Measurements from ENCODE around the gene HIF3A.
"Not testable (repeated sequence)": the region's sequence is repeated elsewhere in the genome, so short reads cannot be mapped to it uniquely, and the experiment has no call there.

HIF3A gene

DNA sequence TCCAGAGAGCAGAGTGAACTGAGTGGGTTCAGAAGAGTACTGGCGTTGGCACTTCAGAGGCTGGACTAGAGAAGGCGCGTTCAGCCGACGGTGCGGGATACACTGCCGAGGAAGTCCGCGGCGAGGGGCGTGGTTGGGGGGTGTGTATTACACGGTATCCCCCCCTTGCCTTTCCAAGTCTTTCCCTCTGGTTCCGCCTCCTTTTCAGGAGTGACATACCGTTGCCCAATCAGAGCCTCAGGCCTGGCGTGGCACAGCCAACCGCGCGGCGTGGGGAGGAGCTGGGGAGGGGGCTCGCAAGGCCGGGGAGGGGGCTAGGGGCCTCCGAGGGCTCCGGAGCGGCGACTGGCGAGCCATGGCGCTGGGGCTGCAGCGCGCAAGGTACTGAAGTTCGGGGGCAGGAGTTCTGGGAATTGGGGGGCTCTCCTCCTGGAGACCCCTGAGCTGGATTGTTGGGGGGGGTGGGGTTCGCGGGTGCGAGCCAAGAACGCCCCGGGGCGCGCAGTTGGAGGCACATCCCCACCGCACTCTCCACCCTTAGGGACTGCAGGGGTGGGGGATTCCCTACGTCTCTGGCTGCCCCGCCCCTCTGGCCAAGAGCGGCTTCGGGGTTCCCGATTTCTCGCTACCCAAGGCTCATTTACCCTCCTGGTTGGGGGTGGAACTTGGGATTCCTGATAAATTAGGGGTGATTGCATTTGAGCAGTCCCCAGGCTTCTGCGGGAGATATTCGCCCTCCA is at the start of gene HIF3A:
TSS of gene HIF3A (plus strand) at position 321 of the 740 bp plus-strand sequence. CDS start at position 356, 35 bp downstream.
- no peak for DNase-seq (ENCODE audit: low read depth in 2 of 2)

DNA sequence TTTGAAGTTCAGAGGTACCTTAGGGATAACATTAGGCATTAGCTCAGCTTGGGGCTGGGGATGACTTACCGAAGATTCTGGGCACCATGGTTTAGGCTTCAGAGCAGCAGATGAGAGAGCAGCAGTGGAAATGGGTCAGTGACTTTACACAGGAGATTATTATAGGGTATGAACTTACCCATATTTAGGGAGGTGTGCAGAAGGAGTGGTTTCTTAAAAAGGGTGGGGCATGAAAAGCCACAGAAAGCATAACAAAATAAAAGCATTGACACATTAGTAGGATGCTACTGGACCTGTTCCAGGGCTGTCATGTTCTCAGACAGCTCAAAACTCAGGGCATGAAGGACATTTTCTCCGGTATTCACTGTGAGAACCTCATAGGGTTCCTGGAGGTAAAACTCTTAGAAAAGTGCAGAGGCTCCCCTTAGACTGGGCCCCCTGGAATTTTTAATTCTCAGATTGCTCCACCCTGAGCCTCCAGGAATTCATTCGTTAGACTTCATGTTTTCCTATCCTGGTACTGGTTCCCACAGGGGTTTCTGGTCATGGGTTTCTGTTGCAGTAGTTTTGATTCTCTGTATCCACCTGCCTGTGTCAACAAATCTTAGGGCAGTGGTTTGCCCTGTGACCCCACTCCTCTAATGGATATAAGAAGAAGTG is 46.6 kb upstream of the HIF3A start:
- DNase-seq (ENCODE audit: low read depth in 2 of 2), result no peak

DNA sequence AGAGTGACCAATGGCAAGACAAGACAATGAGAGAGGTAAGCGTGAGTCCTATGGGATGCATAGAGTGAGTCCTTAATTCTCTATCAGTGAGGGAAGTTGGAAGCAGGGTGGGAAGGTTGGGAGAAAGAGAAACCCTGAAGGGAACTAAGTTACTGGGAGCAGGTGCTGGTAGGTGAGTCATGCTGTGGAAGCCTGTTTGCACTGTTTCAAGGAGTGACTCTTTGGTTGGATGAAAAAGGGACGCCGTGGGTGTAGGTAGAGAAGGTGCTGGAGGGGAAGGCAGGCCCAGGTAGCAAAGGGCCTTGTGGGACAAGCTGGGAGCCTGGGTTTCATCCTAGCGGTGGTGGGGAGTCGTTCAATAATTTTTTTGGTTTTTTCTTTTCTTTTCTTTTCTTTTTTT is 45.4 kb upstream of the HIF3A start:
- DNase-seq (ENCODE audit: low read depth in 2 of 2), result no peak

DNA sequence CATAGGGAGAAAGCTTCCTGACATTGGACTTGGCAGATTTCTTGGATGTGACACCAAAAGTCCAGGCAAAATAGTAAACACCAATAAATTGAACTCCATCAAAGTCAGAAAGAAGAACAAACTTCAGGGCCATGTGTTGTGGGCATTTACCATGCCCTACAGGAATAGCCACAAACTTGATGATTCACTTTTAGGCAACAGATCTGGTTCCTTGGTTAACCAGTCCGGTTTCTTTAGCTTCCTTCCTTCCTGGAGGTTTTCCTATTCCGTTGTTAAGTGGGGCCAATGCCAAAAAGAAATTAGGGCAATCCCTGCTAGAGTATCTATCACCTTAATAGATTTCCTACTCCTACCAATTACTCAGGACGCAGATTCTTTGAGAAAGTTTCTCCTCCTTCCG is 42.1 kb upstream of the HIF3A start:
- no peak for DNase-seq (ENCODE audit: low read depth in 2 of 2)

DNA sequence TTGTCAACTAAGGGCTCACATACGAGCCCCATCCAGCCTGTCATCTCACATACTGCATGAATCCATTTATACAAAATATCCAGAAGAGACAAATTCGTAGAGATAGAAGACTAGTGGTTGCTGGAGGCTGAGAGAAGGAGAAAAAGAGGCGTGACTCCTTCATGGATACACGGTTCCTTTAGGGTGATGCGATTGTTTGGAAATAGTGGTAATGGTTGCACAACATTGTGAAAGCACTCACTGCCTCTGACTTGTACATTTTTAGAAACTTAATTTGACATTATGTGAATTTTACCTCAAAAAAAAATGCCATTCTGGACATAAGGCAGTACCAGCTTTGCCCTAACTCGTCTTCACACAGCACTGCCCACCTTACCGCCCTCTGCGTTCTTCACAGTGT is 40.0 kb upstream of the HIF3A start:
- no peak for DNase-seq (ENCODE audit: low read depth in 2 of 2)

DNA sequence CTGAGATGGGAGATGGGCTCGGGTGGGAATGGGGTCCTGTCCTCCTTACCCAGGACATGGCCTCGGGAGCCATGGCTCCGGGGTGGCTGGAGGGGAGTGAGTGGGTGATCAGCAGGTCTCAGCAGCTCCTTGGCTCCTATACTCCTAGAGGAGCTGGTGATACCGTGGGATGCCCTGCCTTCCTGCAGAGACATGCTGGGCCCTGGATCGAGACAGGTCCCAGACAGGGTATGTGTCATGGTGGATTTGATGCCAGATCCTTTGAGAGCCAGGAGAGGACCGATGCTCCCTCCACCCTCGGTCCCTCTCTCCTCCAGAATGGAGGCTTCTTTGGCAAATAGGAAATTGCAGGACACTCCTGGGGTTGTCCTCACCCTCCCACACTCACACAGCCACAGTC is 35.3 kb upstream of the HIF3A start:
- not testable (repeated sequence) for DNase-seq (ENCODE audit: low read depth in 2 of 2)

DNA sequence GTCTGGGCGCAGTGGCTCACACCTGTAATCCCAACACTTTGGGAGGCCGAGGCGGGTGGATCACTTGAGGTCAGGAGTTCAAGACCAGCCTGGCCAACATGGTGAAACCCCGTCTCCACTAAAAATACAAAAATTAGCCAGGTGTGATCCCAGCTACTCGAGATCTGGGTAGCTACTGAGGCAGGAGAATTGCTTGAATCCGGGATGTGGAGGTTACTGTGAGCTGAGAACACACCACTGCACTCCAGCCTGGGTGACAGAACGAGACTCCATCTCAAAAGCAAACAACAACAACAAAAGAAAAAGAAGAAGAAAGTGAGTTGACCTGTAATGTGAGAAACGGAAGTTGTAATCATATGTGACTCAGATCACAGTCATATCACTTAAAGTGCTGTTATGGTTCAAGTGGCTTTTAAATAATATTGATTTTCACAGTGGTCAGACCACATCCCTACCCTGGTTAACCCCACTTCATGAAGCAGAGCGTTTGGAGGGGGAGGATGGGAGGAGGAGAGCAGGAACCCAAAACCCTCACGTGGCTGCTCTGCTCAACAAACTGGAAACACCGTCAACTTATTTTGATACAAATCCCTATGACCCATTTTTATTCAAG is 34.1 kb upstream of the HIF3A start:
- peak in 1 of 2 donors; percentile 15 for DNase-seq (ENCODE audit: low read depth in 2 of 2)

DNA sequence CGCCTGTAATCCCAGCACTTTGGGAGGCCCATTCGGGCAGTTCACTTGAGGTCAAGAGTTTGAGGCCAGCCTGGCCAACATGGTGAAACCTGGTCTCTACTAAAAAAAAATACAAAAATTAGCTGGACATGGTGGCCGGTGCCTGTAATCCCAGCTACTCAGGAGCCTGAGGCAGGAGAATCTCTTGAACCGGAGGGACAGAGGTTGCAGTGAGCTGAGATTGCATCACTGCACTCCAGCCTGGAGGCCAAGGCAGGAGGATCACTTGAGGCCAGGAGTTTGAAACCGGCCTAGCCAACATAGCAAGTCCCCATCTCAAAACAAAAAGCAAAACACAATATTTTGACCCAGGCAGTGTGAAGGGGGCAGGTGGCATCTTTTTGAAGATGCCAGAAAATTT is 32.0 kb upstream of the HIF3A start:
- DNase-seq (ENCODE audit: low read depth in 2 of 2), result not testable (repeated sequence)

DNA sequence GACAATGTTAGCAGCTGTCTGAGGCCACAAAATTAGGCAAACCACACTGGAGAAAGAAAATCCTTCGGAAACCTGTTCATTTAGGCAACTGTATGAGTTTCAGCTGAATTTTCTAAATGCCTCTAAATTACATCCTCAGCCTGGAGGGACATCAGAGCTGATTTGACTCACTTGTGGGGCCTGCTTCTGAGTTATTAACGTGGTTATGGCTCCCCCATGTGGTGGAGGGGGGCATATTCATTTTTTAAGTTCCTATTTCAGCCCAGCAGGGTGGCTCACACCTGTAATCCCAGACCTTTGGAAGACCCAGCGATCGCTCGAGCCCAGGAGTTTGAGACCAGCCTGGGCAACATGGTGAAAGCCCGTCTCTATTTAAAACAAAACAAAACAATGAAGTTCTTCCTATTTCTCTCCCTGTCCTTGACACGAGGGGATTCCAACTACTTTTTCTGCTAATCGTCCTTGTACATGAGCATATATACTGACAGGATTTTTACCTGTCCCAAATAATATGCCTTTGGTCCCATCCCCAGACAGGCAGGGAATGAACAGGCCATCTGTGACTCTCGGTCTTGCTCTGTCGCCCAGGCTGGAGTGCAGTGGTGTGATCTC is 31.5 kb upstream of the HIF3A start:
- DNase-seq (ENCODE audit: low read depth in 2 of 2), result peak; percentile 39 to 57

DNA sequence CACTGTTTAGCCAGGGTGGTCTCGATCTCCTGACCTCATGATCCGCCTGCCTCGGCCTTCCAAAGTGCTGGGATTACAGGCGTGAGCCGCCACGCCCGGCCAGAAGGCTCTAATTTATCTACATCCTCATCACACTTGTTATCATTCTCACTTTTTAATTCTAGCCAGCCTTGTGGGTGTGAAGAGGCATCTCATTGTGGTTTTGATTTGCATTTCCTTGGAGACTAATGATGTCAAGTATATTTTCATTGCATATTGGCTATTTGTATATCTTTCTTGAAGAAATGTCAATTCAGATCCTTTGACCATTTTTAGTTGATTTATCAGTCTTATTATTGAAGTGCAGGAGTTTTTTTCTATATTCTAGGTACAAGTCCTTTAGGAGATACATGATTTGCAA is 27.7 kb upstream of the HIF3A start:
- no peak for DNase-seq (ENCODE audit: low read depth in 2 of 2)

DNA sequence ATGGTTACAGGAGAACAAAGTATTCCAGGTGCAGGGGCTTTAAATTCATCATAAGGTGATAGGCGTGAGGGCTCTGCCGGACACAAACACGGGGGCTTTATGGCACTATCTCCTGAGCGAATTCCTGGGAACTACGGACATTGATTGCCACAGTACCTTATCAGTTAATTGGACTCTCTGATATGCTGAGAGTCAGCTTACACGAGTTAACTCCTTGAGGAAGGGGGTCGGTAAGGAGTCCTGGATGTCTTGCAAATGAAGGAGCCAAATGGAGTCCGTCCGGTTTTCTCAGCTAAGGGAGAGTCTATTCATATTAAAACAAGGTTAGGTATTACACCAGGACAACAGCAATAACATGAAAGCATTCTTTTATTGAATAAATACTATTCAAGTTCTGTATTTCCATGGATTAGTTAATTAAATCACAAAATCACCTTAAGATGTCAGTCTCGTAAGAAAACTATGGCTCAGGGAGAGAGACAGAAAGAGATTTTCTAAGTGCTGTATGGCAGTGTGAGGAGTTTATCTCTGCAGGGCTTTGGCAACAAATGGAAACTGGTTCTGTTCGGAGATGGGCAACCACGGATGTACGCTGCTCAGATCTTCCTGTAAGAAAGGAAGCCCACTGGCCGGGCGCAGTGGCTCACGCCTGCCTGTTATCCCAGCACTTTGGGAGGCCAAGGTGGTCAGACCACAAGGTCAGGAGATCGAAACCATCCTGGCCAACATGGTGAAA is 26.2 kb upstream of the HIF3A start:
- no peak for DNase-seq (ENCODE audit: low read depth in 2 of 2)

DNA sequence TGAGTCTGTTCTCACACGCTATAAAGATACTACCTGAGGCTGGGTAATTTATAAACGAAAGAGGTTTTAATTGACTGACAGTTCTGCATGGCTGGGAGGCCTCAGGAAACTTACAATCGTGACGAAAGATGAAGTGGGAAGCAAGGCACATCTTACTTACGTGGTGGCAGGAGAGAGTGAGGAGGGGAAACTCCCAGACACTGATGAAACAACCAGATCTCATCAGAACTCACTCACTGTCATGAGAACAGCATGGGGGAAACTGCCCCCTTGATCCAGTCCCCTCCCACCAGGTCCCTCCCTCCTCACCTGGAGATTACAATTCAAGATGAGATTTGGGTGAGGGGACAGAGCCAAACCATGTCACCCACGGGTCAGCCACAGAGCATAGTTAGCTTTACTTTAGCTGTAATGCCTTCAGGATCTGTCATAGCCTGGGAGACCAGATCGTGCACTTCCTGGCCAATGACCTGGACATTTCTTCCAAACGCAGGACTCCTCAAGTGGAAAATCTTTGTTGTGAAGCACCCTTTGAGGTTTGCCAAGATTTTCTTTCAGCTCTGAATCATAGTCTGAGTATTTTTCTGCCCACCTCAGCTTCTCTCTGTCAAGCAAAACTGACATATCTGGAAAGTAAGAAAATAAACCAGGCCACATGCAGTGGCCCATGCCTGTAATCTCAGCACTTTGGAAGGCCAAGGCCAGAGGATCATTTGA is 25.2 kb upstream of the HIF3A start:
- no peak for DNase-seq (ENCODE audit: low read depth in 2 of 2)

DNA sequence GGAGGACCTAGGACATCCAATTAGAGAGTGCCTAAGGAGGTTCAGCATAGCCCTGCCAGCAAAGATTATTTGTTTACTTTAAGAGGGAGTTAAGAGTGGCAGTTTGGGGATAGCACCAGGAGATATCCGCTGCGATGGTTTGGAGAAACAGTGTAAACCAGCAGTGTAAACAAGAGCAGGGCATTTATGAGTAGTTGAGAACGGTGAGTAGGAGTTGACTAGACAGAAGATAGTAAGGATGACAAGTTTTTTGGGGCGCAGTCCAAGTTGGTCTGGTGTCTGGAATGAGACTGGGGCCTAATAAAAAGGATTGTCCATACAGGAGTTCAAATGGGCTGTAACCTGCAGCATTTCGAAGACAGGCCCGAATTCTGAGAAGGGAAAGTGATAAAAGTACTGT is 22.9 kb upstream of the HIF3A start:
- DNase-seq (ENCODE audit: low read depth in 2 of 2), result not testable (repeated sequence)

DNA sequence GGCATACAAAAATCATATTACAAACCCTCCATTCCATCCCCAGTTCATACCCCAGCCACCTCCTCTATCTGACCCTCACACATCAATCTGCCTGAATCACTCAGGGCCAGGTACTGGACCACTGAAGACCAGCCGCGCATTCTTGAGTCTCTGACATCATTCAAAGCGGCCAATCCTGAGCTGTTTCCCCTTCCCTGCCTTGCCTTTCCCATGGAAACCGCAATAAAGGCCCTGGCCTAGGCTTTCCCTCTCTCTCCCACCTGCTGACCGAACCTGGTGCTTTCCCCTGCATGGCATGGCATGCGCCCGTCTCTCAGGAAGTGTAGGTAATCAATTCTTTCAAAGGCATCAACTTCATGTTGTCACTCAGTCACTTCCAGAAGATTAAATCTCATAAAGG is 17.7 kb upstream of the HIF3A start:
- DNase-seq (ENCODE audit: low read depth in 2 of 2), result no peak

DNA sequence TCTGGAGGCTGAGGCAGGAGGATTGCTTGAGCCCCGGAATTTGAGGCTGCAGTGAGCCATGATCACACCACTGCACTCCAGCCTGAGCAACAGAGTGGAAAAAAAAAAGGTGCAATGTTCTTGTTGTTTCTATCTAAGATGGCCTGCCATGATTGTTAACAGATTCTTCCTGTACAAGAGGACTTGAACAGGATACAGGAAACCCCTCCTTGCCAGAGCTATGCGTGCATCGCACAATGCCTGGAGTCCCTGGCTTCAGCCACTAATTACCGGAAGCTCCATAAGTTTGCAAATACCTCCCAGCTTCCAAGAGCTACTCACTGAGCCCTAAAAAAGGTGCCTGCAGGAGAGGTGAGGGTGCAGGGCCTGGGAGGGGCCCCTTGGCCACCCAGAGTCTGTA is 13.1 kb upstream of the HIF3A start:
- DNase-seq (ENCODE audit: low read depth in 2 of 2), result no peak

DNA sequence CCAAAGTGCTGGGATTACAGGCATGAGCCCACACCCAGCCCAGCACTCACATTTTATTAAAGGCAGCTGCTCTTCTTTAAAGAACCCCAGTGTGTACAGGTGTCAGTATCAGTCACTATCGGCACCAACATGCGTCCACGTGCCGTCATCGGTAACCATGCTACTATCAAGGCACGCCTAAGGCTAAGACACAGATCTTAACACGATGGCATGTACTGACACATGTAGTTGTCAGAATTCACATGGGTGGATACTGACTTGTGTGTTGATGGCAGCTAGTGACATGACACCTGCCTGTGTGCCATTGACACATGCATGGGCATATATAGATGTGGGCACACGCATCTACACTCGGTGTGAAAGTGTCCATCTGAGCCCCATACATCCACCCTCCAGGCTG is 12.2 kb upstream of the HIF3A start:
- DNase-seq (ENCODE audit: low read depth in 2 of 2), result no peak

DNA sequence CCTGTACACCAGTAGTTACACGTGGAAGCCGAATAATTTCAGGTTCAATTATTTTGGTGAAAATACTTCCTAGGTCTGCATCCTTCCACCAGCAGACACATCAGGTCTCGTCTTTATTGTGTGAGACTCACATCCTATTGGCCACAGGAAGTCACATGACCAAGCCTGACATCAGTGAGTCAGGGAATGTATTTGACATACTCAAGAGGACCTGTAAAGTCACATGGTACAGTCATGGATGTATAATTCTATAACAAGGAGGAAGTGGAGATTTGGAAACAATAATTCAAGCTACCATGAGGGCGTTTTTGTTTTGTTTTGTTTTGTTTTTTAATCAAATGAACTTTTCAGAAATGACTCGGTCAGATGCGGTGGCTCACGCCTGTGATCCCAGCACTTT is 9.3 kb upstream of the HIF3A start:
- no peak for DNase-seq (ENCODE audit: low read depth in 2 of 2)

DNA sequence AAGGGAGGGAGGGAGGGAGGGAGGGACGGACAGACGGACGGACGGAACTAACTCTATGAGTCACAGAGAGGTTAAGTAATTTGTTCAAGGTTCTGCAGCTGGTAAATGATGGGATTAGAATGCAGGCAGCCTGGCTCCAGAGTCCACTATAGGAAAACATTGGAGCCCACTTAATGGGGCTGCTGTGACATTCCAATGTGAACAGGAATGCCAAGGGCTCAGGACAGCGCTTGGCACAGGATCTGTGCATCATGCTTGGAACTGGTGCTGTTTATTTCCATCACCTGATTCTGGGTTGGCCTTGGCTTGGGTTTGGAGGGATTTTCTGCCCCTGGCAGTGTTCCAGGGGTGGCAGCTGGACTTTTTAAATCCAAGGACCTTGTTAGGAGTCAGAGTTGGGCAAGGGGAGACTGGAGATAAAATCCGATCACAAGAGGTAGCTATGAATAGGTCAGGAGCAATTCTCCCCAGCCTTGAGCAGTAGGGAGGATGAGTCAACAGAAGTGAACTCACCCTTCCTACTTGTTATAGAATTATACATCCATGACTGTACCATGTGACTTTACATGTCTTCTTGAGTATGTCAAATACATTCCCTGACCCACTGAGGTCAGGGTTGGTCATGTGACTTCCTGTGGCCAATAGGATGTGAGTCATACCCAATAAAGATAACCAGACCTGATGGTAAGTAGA is 7.8 kb upstream of the HIF3A start:
- no peak for DNase-seq (ENCODE audit: low read depth in 2 of 2)

DNA sequence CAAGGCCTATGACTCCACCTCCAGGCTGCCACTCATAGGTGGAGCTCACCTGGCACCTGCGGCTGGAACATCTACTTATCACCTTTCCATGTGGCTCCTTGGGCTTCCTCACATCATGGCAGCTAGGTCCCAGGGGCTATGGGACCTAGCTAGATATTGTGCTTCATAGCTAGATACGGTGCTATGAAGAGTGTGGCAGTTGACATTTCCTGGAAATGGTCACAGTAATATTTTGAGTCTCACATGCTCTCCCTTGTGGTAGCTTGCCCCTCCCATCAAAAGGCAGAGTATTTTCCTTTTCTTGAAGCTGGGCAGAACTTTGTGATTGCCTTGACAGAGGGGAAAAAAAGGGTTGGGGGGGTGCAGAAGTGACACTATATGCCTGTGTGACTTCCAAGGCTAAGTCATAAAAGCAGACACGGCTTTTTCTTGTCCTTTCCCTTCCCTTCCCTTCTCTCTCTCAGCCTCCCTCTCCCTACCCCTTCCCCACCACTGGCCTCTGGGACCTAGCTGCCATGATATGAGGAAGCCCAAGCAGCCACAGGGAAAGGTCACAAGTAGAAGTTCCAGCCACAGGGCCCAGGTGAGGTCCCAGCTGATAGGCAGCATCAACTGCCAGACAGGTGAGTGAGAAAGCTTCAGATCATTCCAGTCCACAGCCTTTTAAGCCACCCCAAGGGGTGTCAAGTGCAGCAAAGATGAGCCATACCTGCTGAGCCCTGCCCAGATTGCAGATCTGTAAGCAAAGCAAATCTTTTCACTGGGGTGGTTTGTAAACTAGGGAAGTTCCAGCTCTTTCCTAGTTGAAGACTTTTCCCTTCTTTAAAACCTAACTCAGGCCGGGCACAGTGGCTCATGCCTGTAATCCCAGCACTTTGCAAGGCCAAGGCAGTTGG is 6.9 kb upstream of the HIF3A start:
- DNase-seq (ENCODE audit: low read depth in 2 of 2), result no peak

DNA sequence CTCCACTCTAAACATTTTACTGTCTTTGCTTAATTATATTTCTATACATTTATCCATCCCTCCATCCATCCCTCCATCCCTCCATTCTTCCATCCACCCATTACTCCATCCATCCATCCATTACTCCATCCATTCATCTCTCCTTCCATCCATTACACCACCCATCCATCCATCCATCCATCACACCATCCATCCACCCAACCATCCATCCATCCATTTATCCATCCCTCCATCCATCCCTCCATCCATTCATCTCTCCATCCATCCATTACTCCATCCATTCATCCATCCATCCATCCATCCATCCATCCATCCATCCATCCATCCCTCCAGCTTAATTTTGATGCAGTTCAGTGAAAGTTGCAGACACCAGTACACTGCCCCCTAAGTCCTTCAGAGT is 5.0 kb upstream of the HIF3A start:
- DNase-seq (ENCODE audit: low read depth in 2 of 2), result no peak
